Cardiac muscle cell (in vitro differentiated cells and primary cell): ENCODE results near the gene KLK2. TPM values are rescaled to one million over a fixed set of nuclear protein-coding genes. Genes with fewer than 3 reads are reported as not detected.
"Not testable (repeated sequence)": the region's sequence is repeated elsewhere in the genome, so short reads cannot be mapped to it uniquely, and the experiment has no call there.

Experiments
- DNase-seq, 2 donors: peaks; one replicate each; pipeline versions ENCODE4 v3.0.0 to v3.0.0-alpha.2; 2010 to 2017; ENCODE audit warnings: low read depth in 1 of 2, low spot score in 1 of 2
- H3K27ac ChIP-seq: fragments of 200-600 bp; sonication (generic); 2 replicates; pipeline ENCODE4 v1.5.1; 2016
- H3K27me3 ChIP-seq: fragments of 200-600 bp; sonication (generic); 2 replicates; pipeline ENCODE4 v1.6.0; 2016; ENCODE audit warnings: control low read depth
- H3K36me3 ChIP-seq: fragments of 200-600 bp; sonication (generic); 2 replicates; pipeline ENCODE4 v1.5.1; 2016; ENCODE audit warnings: control low read depth
- H3K4me1 ChIP-seq: fragments of 200-600 bp; sonication (generic); 2 replicates; pipeline ENCODE4 v1.8.1; 2017; ENCODE audit warnings: low read depth, mild to moderate bottlenecking, mixed run types
- H3K4me3 ChIP-seq: fragments of 200-600 bp; sonication (generic); 2 replicates; pipeline ENCODE4 v1.5.1; 2016; ENCODE audit warnings: mild to moderate bottlenecking
- H3K9me3 ChIP-seq: fragments of 200-600 bp; sonication (generic); 2 replicates; pipeline ENCODE4 v1.5.1; 2017; ENCODE audit warnings: low read depth, mild to moderate bottlenecking, control low read depth
- polyA plus RNA-seq: library from polyadenylated mRNA; unstranded; fragments of >200 nt; fragmentation: Nextera tagmentation; extraction: Ambion mirVana; gene quantifications from 2 replicates; pipeline ENCODE4 v1.2.1, GENCODE V29; 2016
- total RNA-seq: library from RNA; depleted of rRNA; stranded (reverse); fragments of >200 nt; gene quantifications from 2 replicates; pipeline ENCODE4 v1.2.3, GENCODE V29; 2016
- TF ChIP-seq, protein P1 (sequence below): IDR thresholded peaks from 2 replicates; pipeline ENCODE4 v1.5.1; 2012; ENCODE audit warnings: low read depth, mild to moderate bottlenecking, low read length

The KLK2 gene
- total and polyA plus RNA-seq, 2 experiments from 2014 or later, result not detected

DNA sequence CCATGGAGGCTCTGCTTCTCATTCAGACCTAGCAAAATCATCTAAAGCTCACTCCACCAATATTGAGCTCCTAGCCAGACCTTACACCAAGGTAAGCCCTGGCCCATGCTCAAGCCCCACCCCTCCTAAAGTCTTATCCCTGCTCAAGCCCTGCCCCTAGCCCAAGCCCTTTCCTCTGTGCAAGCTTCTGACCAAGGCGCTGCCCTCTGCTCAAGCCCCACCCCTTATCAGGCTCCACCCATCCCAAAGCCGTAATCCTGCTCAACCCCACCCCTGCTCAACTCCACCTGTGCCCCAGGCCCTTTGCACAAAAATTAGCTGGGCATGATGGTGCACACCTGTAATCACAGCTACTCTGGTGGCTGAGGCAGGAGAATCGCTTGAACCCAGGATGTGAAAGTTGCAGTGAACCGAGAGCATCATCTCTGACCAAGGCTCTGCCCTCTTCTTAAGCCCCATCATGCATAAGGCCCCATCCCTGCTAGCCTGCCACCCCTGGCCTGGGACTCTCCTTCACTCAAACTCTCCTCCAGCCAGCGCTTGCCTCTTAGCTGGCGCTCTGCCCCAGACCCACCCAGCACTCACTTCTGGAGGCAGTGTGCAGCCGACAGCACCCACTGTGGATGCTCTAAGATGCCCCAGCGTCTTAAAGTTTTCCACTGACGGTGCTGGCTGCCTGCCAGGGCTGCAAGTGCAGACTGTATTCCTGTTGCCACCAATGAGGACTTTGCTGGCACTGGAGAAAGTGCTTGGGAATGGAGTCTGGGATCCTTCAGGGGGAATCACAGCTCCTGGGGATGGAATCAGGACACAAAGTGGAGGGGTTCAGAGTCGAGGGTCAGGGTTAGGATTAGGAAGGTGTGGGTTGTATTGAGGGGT, 21.5 kb downstream of the KLK2 start:
- Histone ChIP-seq H3K4me1 (no peaks in the 10 kb centered on the region), H3K27ac (no peak overlapping the region), H3K36me3 (no peaks in the 10 kb centered on the region), H3K4me3 (no peak overlapping the region), H3K27me3 (peaks cover 11% of the 10 kb centered on the region), H3K9me3 (no peaks in the 10 kb centered on the region)
- no peak for DNase-seq
- TF ChIP-seq, protein P1, sequence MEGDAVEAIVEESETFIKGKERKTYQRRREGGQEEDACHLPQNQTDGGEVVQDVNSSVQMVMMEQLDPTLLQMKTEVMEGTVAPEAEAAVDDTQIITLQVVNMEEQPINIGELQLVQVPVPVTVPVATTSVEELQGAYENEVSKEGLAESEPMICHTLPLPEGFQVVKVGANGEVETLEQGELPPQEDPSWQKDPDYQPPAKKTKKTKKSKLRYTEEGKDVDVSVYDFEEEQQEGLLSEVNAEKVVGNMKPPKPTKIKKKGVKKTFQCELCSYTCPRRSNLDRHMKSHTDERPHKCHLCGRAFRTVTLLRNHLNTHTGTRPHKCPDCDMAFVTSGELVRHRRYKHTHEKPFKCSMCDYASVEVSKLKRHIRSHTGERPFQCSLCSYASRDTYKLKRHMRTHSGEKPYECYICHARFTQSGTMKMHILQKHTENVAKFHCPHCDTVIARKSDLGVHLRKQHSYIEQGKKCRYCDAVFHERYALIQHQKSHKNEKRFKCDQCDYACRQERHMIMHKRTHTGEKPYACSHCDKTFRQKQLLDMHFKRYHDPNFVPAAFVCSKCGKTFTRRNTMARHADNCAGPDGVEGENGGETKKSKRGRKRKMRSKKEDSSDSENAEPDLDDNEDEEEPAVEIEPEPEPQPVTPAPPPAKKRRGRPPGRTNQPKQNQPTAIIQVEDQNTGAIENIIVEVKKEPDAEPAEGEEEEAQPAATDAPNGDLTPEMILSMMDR, result no peak

DNA sequence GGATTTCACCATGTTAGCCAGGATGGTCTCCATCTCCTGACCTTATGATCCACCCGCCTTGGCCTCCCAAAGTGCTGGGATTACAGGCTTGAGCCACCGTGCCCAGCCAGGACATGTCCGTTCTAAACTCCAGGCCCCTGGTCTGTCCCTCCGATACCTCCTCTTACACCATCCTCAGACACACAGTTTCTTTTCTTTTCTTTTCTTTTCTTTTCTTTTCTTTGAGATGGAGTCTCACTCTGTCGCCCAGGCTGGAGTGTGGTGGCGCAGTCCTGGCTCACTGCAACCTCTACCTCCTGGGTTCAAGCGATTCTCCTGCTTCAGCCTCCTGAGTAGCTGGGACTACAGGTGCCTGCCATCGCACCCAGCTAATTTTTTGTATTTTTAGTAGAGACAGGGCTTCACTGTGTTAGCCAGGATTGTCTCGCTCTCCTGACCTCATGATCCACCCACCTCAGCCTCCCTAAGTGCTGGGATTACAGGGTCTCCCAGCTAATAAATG, 22.9 kb downstream of the KLK2 start:
- not testable (repeated sequence) for H3K4me3 ChIP-seq, H3K4me1 ChIP-seq, H3K9me3 ChIP-seq, DNase-seq, H3K36me3 ChIP-seq, H3K27ac ChIP-seq
- H3K27me3 ChIP-seq, result peaks cover 16% of the 10 kb centered on the region

DNA sequence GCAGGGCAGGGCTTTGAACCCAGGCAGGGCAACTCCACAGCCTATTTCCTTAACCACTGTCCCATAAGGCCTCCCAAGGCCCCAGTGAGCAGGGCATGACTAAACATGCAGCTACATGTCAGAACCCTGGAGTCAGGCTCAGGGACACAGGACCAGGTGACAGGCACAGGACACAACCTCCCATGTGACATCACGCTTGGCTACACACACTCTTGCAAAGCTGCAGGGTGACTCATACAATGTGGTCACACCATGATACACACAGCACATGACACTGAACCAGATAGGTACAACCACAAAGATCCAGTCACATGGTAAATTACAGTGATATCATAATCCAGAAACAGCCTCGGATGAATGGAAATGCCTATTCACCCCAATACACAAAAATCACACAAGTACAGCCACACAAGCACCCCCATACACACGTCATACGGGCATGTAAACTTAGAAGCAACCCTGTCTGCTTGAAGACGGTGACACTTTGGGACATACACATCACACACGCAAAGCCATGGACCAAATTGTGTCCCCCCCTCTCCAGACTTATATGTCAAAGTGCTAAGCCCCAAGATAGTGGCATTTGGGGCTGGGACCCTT, 23.5 kb downstream of the KLK2 start:
- H3K9me3 ChIP-seq, result no peaks in the 10 kb centered on the region
- H3K27me3 ChIP-seq, result peaks cover 16% of the 10 kb centered on the region
- DNase-seq, result peak in 1 of 2 donors; percentile 40
- H3K4me1 ChIP-seq, result no peaks in the 10 kb centered on the region
- TF ChIP-seq, protein P1, result no peak
- H3K4me3 ChIP-seq, result no peak overlapping the region
- H3K27ac ChIP-seq, result no peak overlapping the region
- H3K36me3 ChIP-seq, result no peaks in the 10 kb centered on the region

DNA sequence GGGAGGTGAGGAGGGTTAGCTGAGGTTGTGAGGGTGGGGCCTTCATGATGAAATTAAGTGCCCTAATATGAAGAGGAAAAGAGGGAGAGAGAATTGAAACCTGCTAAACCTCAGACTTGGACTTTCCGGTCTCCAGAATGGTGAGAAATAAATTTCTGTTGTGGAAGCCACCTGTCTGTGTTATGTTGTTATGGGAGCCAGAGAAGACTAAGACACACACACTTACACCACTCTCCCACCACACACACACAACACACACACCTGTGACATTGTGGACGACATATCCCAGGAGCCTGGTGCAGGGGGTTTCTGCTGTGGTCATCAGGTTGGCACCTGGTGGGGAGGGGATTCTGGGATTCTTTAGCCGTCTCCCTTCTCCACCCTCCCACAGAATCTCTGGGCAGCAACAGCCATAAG, 24.0 kb downstream of the KLK2 start:
- TF ChIP-seq, protein P1, result no peak
- H3K27ac ChIP-seq, result no peak overlapping the region
- no peak overlapping the region for H3K4me3 ChIP-seq
- H3K4me1 ChIP-seq, result no peaks in the 10 kb centered on the region
- no peaks in the 10 kb centered on the region for H3K9me3 ChIP-seq
- H3K36me3 ChIP-seq, result no peaks in the 10 kb centered on the region
- H3K27me3 ChIP-seq, result peaks cover 16% of the 10 kb centered on the region
- DNase-seq, result no peak

DNA sequence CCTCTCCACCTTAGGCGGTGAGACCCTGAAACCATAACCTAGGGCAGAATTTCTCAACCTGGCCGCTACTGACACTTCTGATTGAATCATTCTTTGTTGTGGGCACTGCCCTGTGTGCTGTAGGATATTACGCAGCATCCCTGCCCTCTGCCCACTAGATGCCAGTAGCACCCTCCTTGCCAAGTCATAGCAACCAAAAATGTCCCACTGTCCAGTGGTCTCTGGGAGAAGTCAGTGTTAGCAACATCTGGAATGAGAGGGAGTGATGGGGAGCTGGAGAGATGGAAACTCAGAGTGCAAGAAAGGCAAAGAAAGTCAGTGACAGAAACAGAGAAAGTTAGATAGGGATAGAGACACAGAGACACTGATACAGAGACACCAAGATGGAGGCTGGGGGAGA, 24.4 kb downstream of the KLK2 start:
- Histone ChIP-seq H3K4me1 (no peaks in the 10 kb centered on the region), H3K27ac (no peak overlapping the region), H3K4me3 (no peak overlapping the region), H3K36me3 (no peaks in the 10 kb centered on the region), H3K9me3 (no peaks in the 10 kb centered on the region), H3K27me3 (peaks cover 16% of the 10 kb centered on the region)
- no peak for DNase-seq
- TF ChIP-seq, protein P1, result no peak

DNA sequence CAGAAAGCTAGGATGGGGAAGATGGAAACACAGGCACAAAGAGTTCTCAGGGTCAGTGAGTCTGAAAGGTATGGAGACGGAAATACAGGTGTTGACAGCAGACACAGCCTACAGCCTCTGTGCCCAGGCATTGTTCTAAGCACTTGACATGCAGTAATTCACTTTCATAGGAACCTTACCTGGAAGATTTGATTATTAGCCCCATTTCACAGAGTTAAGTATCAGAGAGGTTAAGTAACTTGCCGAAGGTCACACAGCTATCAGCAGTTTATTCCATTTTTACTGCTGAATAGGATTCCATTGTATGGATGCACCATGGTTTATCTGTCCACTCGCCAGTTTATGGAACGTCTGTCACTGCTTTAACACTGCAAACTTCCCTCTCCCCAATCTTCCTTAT, 24.8 kb downstream of the KLK2 start:
- no peak overlapping the region for H3K4me3 ChIP-seq
- no peaks in the 10 kb centered on the region for H3K9me3 ChIP-seq
- H3K36me3 ChIP-seq, result no peaks in the 10 kb centered on the region
- peaks cover 16% of the 10 kb centered on the region for H3K27me3 ChIP-seq
- no peak for DNase-seq
- H3K4me1 ChIP-seq, result no peaks in the 10 kb centered on the region
- H3K27ac ChIP-seq, result no peak overlapping the region
- TF ChIP-seq, protein P1, result no peak
